Left lobe of liver (tissue), 2 donors: ENCODE results near the gene CDC42BPA. TPM values are rescaled to one million over a fixed set of nuclear protein-coding genes. Genes with fewer than 3 reads are reported as not detected.
"Not testable (repeated sequence)": the region's sequence is repeated elsewhere in the genome, so short reads cannot be mapped to it uniquely, and the experiment has no call there.

Experiments
- ATAC-seq: fragments of 200-7000 bp; cut with Tn5 transposase; one replicate; pipeline ENCODE4 v1.9.1; 2020; ENCODE audit warnings: mild to moderate bottlenecking, moderate library complexity
- DNase-seq: peaks from one replicate; pipeline ENCODE4 v3.0.0-alpha.2; 2020; ENCODE audit warnings: low spot score
- total RNA-seq: library from RNA; stranded (reverse); gene quantifications from one replicate; pipeline ENCODE4 v1.2.1, GENCODE V29; 2021
- donor health status: DM: no; HTN: no; CAD: no; lungs with moderate emphysema.
- donor health status: DM: no; HTN: yes; CAD: no.

CDC42BPA gene
- total RNA-seq, 1 donor from 2014 or later = 14.5 TPM

GRCh38 chr1:226972931-226973330 lies 345.4 kb downstream of the CDC42BPA start:
- ATAC-seq (no peak), DNase-seq (no peak)

- DNase-seq (no peak), ATAC-seq (no peak)
Observed at GRCh38 chr1:226971765-226972164, 346.5 kb downstream of the CDC42BPA start.

DNA sequence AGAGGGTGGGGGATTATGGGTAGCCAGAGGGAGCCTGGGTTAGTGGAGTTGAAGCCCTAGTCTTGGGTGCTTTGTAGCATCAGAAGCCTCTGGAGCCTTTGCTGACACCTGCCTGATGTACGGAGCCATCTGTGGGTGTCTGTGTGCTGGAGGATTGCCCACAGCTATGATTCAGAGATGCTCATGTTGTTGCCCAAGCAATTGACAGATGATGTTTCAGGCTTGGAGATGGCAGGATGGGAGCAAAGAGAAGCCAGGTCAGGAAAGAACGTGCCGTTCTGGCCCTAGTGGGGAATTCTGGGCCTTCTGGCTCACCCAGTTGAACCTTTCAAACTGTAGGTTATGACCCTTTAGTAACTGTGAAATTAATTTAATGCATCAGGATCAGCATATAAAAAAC lies 350.6 kb downstream of the CDC42BPA start:
- DNase-seq (peak; percentile 61), ATAC-seq (peak; percentile 41)

- DNase-seq (no peak), ATAC-seq (no peak)
Observed at GRCh38 chr1:226966683-226967082, 351.6 kb downstream of the CDC42BPA start.

DNA sequence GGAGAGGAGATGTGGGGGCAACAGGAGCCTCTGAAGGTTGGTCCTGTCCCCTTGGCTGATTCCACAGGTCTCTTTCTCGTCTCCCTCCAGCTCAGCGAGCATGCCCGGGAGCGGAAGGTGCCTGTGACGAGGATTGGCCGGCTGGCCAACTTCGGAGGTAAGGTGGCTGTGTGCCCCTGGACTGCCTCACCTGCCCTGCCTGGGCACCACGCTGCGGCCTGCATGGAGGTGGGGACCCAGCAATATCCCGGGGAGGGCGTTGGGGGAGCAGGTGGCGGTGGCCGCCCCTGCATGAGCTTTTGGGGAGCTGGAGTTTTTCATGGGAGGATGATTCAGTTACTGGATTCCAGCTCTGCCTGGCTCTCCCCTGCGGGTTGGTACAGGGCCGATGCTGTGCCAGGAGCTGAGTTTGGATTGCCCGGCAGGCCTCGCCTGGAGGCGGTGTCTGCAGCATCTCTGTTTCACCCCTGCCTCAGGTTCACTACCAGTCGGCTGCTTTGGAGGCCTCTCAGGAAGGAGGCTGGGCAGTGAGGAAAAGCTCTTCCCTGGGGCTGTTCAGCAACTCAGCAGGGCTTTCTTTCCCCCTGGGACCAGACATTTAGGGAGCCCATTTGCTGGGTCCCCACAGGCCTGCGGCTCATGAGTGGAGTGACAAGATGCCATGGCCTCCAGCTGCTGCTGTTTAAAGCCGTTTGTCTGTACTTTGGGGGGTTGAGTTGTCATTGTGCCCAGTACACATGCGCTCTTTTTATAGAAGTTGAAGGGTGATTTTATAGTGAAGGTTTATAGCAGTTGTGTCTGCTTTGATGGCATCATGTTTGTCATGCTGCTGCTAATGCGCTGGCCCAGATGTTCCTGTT lies 352.5 kb downstream of the CDC42BPA start:
- no peak for ATAC-seq
- DNase-seq = no peak

GRCh38 chr1:226964611-226965486 lies 353.4 kb downstream of the CDC42BPA start:
- peak; percentile 91 for ATAC-seq
- DNase-seq = peak; percentile 74

DNA sequence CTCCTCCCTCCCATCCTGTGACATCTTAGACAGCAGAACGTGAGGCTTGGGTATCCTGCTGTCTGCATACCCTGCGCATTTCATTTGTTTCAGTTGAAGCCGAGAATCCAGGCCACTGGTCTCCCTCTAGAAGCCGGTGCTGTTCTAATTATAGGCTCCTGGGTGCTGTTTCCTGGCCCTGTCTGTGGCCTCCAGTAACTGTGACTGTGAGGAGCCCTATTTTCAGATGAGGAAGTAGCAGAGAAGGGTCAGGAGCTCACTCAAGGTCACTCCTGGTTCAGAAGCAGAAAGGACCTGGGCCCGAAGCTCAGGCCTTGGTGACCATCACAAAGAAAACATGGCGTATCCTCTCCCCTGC lies 354.2 kb downstream of the CDC42BPA start:
- peak; percentile 11 for ATAC-seq
- DNase-seq = no peak

- ATAC-seq = no peak
Observed at GRCh38 chr1:226962421-226963391, 355.6 kb downstream of the CDC42BPA start.

GRCh38 chr1:226960944-226961765 lies 357.1 kb downstream of the CDC42BPA start:
- ATAC-seq (no peak), DNase-seq (no peak)

More at GRCh38 chr1:226962421-226963391, 355.6 kb downstream of the CDC42BPA start:
- DNase-seq = no peak

DNA sequence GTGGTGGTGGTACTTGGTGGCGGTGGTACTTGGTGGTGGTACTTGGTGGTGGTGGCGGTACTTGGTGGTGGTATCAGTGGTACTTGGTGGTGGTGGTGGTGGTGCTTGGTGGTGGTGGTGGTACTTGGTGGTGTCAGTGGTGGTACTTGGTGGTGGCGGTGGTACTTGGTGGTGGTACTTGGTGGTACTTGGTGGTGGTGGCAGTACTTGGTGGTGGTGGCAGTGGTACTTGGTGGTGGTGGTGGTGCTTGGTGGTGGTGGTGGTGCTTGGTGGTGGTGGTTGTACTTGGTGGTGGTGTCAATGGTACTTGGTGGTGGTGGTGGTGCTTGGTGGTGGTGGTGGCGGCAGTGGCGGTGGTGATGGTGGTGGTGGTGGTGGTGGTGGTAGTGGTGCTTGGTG lies 358.0 kb downstream of the CDC42BPA start:
- DNase-seq (no peak), ATAC-seq (no peak)

GRCh38 chr1:226958300-226958699 lies 360.0 kb downstream of the CDC42BPA start:
- DNase-seq (no peak), ATAC-seq (peak; percentile 74)

DNA sequence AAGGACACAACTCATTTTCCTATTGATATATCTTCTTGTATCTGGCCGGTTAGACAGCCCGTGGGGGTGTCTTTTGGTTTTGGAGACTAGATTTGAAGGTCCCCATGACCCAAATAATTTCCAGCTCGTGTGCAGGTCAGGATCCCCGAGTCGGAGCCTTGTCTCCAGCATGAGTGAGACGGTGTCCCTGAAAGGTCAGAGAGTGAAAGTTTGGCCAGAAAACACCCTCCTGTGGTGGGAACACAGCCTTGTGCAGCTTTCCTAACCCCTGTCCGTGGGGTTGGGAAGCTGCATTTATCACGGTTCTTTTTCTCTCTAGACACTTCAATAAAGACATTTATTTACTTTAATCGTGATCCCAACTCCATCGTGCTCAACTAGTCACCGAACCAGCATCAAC lies 360.6 kb downstream of the CDC42BPA start:
- DNase-seq (no peak), ATAC-seq (peak; percentile 40)

DNA sequence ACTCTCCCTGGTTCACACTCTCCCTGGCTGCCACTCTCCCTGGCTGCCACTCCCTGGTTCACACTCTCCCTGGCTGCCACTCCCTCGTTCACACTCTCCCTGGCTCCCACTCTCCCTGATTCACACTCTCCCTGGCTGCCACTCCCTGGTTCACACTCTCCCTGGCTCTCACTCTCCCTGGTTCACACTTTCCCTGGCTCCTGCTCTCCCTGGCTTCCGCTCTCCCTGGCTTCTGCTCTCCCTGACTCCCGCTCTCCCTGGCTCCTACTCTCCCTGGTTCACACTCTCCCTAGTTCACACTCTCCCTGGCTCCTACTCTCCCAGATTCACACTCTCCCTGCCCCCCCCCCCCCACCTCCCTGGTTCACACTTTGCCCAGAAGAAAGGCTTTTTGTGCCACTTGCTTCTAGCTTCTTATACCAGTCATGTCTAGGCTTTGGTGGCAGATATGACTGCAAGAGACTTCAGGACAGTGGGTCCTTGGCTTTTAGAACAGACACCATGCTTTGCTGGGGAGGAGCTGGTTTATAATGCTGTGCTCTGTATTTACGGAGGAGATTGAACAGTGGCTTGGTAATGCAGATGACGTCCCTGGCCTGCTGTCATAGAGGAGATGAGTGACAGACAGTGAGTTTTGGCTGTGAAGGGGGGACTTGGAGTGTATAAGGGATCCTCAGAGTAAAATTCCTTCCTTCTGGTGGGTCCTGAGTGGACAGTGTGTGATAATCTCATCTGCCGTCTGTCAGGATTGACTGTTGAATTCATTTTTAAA lies 361.2 kb downstream of the CDC42BPA start:
- no peak for DNase-seq
- peak; percentile 7 for ATAC-seq

DNA sequence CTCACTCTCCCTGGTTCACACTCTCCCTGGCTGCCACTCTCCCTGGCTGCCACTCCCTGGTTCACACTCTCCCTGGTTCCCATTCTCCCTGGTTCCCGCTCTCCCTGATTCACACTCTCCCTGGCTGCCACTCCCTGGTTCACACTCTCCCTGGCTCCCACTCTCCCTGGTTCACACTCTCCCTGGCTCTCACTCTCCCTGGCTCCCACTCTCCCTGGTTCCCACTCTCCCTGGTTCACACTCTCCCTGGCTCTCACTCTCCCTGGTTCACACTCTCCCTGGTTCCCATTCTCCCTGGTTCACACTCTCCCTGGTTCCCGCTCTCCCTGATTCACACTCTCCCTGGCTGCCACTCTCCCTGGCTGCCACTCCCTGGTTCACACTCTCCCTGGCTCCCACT lies 362.4 kb downstream of the CDC42BPA start:
- ATAC-seq, DNase-seq: not testable (repeated sequence)

DNA sequence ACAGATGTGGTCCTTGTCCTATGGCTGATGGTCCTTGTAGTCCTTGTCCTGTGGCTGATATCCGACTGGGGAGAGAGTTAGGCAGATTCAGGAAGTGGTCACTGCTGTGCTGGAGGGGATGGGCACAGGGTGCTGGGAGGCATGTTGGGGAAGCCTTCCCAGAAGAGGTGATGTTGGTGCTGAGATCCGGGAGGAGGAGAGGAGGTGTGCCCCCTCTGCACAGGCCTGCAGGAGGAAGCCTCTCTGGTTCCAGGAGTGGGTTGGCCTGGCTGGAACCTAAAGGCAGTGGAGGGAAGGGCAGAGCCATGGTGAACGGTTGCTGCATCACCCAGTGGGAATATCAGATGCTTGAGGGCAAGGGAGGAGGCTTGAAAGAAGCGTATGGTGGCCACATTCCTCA lies 363.5 kb downstream of the CDC42BPA start:
- ATAC-seq = no peak
- DNase-seq = no peak

DNA sequence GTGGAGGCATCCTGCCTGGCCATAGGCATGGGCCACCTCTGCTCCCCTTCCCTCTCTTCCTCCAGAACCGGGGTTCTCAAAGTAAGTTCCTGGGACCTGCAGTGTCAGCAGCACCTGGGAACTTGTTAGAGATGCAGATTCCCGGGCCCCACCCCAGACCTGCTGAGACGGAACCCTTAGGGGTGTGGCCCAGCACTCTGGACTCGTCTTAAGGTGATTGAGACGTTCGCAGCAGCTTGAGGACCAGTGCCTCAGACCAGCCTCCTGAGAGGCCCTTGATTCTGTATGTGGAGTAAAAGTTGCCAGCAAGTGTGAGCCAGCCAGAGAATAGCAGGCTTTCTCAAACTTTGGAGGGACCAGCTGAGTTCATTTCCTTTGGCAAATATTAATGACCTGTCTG lies 364.0 kb downstream of the CDC42BPA start:
- no peak for ATAC-seq
- DNase-seq = peak; percentile 27

DNA sequence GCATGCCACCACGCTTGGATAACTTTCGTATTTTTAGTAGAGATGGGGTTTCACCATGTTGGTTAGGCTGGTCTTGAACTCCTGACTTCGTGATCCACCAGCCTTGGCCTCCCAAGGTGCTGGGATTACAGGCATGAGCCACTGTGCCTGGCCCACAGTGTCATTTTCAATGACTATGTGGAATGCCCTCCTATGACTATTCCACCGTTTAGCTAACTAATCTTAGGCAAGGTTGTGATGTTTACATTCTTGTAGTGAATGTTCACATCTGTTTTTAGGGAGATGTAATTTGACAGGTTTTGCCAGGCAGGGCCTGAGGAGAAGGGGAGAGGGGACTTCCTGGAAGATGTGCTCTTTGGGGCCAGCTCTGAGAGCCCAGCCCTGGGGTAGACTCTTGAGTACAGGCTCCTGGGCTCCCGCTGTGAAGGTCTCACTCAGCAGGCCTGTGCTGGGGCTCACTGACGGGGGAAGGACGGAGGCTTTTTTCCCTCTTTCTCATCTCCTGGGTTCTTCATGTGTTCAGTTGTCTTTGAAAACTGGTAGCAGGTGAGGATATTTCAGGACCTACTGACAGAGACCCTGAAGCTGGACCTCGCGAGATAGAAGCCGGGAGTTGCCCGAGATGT lies 365.0 kb downstream of the CDC42BPA start:
- DNase-seq = peak; percentile 15

GRCh38 chr1:226952118-226952441 lies 366.2 kb downstream of the CDC42BPA start:
- ATAC-seq (no peak), DNase-seq (peak; percentile 10)

More for the DNA sequence above, 365.0 kb downstream of the CDC42BPA start:
- ATAC-seq = no peak
